ENCODE results near the gene COL9A1. TPM values are rescaled to one million over a fixed set of nuclear protein-coding genes. Genes with fewer than 3 reads are reported as not detected.

The COL9A1 gene
- total and polyA plus RNA-seq, 2 of the 8 experiments (the other 6 are each of a cell fraction or from before 2014, with no cell fraction given) = 7.9 to 18.1 TPM

- Histone ChIP-seq H3K4me2 (ENCODE audit: insufficient read depth in 1 of 2, low read depth in 2 of 2, low read length in 2 of 2) (no peak overlapping the region), H3K4me1 (replicated peaks in 1 of 4; ENCODE audit: control insufficient read depth in 3 of 4, insufficient read depth in 4 of 4, low read length in 3 of 4) (no peaks in the 10 kb centered on the region), H3K9me3 (ENCODE audit: insufficient read depth in 2 of 2, low read depth in 1 of 2, low read length in 1 of 2) (no peaks in the 10 kb centered on the region), H2BK5ac (ENCODE audit: low read depth, low read length) (no peak overlapping the region), H4K8ac (ENCODE audit: extremely low read depth, insufficient read depth, low read length) (no peak overlapping the region), H3K4me3 (ENCODE audit: extremely low read depth in 1 of 4, insufficient read depth in 2 of 4, low read depth in 3 of 4, low read length in 4 of 4) (no peak overlapping the region), H2AFZ (ENCODE audit: low read length) (no peak overlapping the region), H4K5ac (ENCODE audit: insufficient read length, low read depth, low read length) (no peak overlapping the region), H3K56ac (replicated peaks; ENCODE audit: insufficient read length, low read depth, low read length) (no peak overlapping the region), H4K91ac (replicated peaks; ENCODE audit: insufficient read length, low read length) (no peak overlapping the region), H3K27me3 (replicated peaks in 1 of 4; ENCODE audit: control insufficient read depth in 3 of 4, extremely low read depth in 1 of 4, insufficient read depth in 3 of 4, low read length in 3 of 4) (no peaks in the 10 kb centered on the region), H2BK15ac (ENCODE audit: low read length) (no peak overlapping the region), H3K79me2 (ENCODE audit: control insufficient read depth in 1 of 2, insufficient read depth in 2 of 2, low read length in 2 of 2) (no peaks in the 10 kb centered on the region), H3K18ac (ENCODE audit: extremely low read depth, low read length) (no peak overlapping the region), H2BK20ac (ENCODE audit: low read length) (no peak overlapping the region), H2AK5ac (ENCODE audit: low read depth, low read length) (no peak overlapping the region), H3K79me1 (ENCODE audit: low read depth, low read length) (no peaks in the 10 kb centered on the region), H3K36me3 (ENCODE audit: control insufficient read depth in 2 of 4, insufficient read depth in 4 of 4, low read length in 3 of 4) (no peaks in the 10 kb centered on the region), H3K23ac (ENCODE audit: insufficient read length) (no peak overlapping the region), H2BK12ac (ENCODE audit: low read depth, low read length) (no peak overlapping the region), H3K14ac (ENCODE audit: insufficient read length) (no peak overlapping the region), H3K4ac (replicated peaks; ENCODE audit: insufficient read length, low read depth, low read length) (no peak overlapping the region), H3K27ac (ENCODE audit: low read depth, low read length) (no peak overlapping the region), H3K23me2 (ENCODE audit: low read depth, low read length) (no peaks in the 10 kb centered on the region; the same call in 1 of the 2 replicates), H2BK120ac (replicated peaks; ENCODE audit: low read depth, low read length) (no peak overlapping the region), H3K9ac (replicated peaks in 1 of 4; ENCODE audit: extremely low read depth in 1 of 4, low read depth in 3 of 4, low read length in 3 of 4) (no peak overlapping the region), H4K20me1 (replicated peaks in 1 of 2; ENCODE audit: control insufficient read depth in 1 of 2, insufficient read depth in 2 of 2, low read length in 2 of 2) (no peaks in the 10 kb centered on the region)
- DNase-seq (ENCODE audit: low read depth in 1 of 2, low spot score in 2 of 2) = no peak
- POLR2A ChIA-PET (ENCODE audit: partially characterized antibody) = interaction anchor here (0.6 kb wide), 1 partner anchor 510 kb away, joined by 3 read pairs; no protein-coding TSS in a partner anchor
- no peak for FAIRE-seq
- TF ChIP-seq SP2 (IDR thresholded peaks at IDR 0.05; ENCODE audit: low read length) (no peak), GABPA (IDR thresholded peaks at IDR 0.05; ENCODE audit: borderline replicate concordance, insufficient read depth, low read length) (no peak), CREB1 (IDR thresholded peaks at IDR 0.05) (no peak)
- TF ChIP-seq, protein P1, sequence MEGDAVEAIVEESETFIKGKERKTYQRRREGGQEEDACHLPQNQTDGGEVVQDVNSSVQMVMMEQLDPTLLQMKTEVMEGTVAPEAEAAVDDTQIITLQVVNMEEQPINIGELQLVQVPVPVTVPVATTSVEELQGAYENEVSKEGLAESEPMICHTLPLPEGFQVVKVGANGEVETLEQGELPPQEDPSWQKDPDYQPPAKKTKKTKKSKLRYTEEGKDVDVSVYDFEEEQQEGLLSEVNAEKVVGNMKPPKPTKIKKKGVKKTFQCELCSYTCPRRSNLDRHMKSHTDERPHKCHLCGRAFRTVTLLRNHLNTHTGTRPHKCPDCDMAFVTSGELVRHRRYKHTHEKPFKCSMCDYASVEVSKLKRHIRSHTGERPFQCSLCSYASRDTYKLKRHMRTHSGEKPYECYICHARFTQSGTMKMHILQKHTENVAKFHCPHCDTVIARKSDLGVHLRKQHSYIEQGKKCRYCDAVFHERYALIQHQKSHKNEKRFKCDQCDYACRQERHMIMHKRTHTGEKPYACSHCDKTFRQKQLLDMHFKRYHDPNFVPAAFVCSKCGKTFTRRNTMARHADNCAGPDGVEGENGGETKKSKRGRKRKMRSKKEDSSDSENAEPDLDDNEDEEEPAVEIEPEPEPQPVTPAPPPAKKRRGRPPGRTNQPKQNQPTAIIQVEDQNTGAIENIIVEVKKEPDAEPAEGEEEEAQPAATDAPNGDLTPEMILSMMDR (IDR thresholded peaks at IDR 0.05; ENCODE audit: control extremely low read depth in 1 of 3, insufficient read depth in 1 of 3, low read depth in 1 of 3, low read length in 3 of 3) = no peak
- CTCF ChIA-PET (ENCODE audit: partially characterized antibody) = interaction anchor here (0.5 to 3.3 kb wide), 5 partner anchors 11 to 1694 kb away, joined by 3 to 9 read pairs (median 4); no protein-coding TSS in a partner anchor
These were observed 4.8 kb downstream of the COL9A1 start for GRCh38 chr6:70298068-70298467.
